GM21723 (cell line): ENCODE results near the gene TFPI2.

Source experiments
- ATAC-seq: cut with Tn5 transposase; IDR thresholded peaks from one replicate; pipeline ENCODE4 v1.9.1; 2021; ENCODE audit warnings: mild to moderate bottlenecking, moderate library complexity; ENCODE audit not compliant: unreplicated experiment

Gene TFPI2

DNA sequence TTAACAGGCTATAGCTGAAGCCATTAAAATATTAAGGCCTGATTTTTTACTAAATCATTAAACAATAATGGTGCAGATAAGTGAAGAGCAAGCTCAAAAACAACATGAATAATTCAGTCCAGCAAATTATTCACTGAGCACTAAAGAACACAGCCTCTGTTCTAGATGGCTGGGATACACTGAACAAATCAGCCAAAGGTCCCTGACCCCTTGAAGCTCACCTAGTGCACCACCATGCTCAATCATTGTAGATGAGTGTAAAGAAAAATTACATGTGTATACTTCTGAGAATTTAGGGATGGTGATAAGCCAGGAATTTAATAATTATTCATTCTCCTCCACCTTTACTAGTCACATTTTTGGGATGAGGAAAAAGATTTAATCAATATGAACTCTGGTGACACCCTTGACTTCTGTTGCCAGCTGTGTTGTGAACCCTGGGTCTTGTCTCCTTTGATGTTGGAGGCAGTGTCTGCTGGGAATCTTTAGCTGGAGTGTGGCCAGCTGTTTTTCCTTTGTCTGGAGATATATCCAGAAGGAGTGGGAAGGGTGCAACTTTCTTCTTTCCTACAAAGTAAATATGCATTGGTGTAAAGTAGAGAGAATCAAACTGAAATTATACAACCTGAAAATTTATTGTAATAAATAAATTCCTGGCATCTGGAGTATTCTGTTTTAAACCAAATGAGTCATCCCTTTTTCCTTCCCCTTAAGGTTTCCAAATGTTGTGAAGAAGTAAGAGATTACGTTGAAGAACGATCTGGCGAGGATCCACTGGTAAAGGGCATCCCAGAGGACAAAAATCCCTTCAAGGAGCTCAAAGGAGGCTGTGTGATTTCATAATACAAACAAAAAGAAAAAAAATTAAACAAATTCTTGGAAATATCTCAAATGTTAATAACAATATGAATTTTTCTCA is 19.8 kb upstream of the TFPI2 start:
- ATAC-seq, result no peak

DNA sequence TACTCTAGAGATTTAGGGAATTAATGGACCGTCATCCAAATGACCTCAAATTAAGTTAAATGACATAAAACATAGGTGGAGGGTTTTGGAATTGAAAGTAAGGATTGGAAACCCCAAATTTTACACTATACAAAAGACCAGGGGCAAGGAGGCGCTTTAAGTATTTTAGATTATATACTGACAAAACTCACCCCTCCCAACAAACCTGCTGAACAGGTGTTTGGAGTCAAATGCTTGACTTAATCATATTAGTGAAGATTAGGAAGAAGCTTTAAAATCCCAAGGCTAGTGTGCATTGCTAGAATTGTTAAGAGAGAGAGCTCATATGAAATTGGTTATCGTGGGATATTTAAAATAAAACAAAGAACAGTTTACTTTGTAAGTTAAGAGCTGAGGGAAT is 15.7 kb upstream of the TFPI2 start, which contains the start of gene GNGT1:
Gene GNGT1 (plus strand): TSS at position 301 of the 400 bp plus-strand sequence. CDS start 180 bp downstream, outside the sequence.
- ATAC-seq, result no peak

DNA sequence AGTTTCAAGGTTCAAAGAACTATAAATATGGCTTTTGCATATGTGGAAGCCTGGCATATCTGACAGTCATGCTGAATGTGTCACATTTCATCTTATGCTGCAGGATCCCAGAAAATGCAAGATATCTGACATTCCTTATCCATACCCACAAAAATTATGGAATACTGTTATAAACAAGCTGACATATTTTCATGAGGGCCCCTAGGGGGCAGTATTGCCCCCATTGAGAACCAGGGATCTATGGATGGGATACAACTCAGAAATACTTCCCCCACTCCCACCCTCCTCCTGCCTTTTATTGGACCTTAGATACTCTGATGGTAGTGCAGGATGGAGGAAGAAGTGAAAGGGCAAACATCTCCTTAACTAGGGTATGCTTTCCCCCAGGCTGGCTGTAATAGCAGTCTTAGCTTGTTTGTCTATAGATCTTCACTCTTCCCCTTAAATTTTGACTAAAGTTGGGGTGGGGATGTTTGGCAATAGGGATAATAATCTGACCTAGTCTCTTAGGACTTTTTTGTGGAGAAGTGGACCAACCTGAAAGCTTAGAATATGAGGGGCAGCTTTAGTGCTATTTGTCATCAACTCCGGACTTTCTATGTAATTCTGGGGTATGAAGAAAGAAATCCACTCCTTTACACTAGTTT is 12.3 kb upstream of the TFPI2 start:
- no peak for ATAC-seq

DNA sequence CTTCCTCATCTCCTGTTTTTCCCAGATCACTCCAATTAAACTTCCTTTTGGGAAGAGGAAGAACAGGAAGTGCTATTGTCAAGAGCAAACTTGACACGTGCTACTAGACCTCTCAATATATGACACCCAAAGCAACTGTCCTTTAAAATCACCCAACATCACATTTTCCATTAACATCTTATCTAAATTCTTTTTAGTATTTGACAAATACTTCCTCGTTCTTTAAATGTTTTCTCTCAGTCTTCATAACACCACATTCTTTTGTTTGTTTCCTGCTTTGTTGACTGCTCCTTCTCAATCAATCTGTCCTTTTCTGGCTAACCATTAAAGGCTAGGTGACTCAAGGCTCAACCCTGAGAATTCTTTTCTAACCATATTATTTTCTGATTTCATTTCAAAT is 7.1 kb upstream of the TFPI2 start:
- no peak for ATAC-seq

DNA sequence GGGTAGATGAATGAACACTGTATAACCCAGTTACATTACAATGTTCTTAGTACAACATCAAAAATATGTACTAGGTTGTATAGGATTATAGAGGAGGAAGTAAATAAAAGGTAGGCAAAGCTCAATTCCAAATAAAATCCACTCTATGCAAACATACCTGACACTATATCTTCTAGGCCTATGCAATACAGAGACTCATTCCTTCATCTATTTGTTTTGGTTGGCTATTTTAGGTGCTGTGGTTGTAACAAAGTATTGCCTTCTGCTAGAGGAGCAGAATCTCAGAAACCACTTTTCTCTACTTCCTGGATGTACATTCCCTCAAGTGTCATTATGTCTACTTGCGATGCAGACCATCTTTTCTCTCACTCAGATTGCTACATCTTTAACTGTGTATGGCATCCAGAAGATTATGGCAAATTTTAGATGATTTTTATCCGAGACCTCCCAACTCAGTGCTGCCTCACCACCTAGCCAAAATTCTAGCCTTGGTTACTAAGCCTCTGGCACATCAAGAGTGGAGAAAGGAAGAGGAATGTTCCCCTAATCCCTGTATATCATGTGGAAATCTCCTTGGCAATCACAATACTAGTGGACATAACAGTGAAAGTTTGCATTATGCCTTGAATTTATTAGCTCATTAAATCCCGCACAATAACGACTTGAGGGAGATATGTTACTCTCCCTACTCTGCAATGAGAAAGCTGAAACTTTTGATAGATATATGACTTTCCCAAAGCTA is 5.5 kb upstream of the TFPI2 start:
- ATAC-seq, result no peak

DNA sequence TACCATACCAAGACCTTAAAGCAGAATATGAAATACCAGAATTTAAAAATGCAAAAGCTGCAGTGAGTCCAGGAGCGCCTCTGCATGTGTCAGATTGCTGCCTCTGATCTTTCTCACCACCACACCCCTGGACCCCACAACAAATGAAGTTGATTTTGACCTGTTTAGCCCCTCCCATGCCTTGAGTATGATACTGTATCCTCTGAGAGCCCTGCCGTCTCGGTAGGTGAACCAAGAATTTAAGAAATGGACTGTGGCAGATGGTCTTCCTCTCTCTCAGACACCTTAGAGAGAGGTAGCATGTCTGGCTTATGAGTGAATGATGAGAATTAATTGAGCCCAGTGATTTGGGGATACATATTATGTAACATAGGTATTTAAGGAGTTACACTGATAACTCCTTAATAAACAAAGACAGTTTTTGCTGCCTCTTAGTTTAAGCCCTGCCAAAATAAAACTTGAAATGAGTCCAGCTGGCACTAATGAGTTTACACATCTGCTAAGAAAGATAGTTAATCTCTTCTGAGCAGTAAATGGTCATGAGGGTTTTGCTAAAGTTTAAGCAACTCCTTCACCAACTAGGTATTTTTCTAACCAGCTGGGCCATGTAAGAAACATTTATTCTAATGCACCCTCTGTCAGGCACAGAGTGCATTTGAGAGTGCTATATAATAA is 4.5 kb upstream of the TFPI2 start:
- ATAC-seq, result no peak

DNA sequence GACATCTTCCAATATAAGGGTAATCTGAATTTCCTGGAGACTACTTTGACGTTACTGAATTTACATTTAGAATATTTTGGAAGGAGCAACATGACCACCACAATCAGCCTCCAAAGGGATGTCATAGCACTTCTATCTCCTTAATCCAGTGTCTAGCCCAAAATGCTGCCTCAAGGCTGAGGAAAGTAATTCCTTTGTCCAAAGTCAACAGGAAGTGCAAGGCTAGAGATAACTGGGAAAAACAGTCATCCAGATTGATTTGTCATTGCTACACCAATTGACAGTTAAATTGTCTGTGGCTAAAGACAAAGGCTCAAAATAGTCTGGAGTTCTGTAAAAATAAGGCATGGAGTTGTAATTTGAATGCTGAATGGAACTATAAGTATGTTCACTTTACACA is 3.9 kb upstream of the TFPI2 start:
- no peak for ATAC-seq

DNA sequence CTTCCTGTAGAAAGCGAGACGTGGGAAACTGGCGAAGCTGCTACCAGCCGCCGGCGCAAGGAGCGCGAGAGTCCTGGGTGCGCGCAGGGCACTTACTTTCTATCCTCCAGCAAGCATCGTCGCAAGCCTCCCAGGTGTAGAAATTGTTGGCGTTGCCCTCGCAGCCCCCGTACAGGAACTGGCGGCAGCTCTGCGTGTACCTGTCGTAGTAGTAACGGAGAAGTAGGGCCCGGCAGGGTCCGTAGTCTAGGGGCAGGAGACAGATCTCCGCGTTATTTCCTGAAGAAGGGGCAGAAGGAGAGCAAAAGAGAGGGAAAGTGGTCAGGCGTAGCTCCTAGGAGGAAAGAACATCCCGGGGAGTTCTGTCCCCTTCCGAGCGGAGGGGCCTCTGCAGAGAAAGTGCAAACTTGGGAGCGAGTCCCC is 501 bp downstream of the TFPI2 start:
- ATAC-seq, result peak; percentile 64

DNA sequence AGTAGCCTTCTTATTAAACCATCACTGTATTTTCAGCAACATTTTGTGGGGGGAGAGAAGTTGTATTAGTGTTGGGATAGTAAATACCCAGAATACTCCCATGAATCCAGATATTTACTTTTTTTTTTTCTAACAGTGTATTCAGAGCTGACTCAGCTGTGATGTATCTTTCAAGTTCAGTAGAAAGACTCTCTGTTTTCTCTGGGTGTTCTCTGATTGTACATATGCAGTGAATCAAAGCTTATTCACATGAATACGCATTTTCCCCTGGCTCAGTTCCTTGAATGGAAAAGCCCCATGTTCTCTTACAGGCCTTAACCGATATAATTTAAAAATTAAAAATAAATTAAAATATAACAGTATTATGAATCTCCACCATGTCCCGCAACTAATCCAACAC is 1.3 kb downstream of the TFPI2 start:
- ATAC-seq, result no peak

DNA sequence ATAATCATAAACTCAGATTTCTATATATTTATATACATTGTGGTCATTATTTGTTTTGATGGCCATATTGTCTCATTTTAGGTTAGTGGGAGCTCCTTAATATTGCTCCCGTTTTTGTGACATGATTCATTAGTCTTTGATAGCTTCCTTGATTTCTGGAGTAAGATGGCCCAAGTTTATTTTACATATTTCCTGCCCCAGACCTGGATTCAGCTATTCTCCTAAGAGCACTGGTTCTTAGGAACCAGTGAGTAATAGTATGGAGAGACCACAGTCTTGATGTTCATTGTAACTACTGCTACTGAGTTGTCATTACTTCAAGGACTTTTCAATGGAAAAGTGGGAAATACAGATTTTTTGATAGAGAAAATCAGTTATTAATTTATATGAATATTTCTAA is 6.0 kb downstream of the TFPI2 start:
- ATAC-seq, result no peak

DNA sequence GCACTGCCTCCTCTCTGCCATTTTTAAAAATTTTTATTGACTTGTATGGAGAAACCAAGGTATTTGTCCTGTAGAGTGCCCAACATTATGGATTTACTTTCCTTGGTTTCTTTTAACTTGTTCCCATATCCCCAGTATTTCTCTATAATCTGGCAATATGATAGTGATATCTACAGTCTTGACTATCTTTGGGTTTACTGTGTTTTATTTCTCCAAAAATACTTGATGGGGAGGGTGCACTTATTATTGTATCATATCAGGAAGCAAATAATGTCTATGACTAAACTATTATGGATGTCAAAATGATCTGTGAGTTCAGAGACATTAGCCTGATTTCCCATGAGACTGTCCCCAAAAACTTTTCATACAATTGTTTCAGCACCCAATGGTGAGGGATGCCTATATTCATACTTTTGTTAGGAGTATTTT is 6.6 kb downstream of the TFPI2 start:
- ATAC-seq, result no peak

DNA sequence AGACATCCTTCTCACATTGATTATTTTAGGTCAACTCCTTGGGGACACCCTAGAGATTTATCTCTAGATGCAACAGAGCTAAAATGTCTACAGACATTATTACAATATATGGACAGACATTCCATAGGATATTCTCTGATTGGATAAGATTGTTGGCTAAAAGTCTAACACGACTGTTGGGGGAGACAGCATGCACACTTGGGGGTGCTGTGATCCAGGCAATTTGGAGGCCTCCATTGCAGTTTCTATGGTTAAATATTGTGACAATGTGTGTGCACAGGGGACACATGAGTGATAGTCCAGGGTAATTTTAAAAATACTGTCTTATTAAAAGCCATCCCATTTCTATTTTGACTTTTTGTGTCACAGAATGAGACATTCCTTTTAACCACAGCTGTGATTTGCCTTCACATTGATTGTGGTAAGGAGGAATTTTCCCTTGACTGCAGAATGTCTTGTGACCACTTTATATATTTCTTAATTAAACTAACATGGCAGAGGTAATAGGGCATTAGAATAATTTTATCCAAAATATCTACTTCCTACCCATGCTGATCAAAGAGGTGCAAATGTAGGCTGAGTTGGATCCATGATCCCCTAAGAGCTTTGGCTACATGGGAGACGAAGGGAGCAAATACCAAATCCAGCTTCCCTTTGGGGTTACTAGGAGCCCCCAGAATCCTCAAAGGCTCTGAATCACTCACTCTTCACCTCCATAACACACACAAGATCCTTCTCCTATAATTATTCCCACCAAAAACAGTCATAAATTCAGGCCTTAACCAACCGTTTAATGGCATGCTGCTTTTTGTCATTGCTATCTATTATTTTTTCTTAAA is 7.3 kb downstream of the TFPI2 start:
- no peak for ATAC-seq

DNA sequence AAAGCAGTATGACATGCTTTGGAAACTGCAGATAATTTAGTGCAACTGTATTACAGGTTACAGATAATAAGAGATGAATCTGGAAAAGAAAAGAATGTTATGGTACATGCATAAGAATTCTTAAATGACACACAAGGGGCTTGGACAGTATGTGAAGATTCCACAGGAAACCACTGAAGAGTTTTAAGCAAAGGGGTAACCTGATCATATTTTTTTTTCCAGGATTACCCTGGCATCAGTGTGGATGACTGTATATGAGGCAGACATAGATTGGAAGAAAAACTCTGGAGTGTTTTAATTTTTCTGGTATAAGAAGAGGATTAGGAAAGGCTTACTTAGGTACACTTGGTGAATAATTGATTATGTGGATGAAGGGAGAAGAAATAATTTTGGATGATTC is 8.1 kb downstream of the TFPI2 start:
- no peak for ATAC-seq

DNA sequence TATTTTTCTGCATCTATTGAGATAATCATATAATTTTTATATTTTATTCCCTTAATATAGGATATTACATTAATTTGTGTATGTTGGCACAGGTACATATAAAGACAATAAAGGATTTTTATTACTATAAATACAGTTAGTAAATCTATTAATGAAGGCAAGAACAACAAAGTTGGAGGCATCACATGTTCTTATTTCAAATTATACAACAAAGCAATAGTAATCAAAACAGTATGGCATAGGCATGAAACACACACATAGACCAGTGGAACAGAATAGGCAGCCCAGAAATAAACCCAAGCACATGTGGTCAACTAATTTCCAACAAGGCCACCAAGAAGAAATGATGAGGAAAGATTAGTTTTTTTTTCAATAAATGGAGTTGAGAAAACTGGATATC is 11.2 kb downstream of the TFPI2 start:
- no peak for ATAC-seq

DNA sequence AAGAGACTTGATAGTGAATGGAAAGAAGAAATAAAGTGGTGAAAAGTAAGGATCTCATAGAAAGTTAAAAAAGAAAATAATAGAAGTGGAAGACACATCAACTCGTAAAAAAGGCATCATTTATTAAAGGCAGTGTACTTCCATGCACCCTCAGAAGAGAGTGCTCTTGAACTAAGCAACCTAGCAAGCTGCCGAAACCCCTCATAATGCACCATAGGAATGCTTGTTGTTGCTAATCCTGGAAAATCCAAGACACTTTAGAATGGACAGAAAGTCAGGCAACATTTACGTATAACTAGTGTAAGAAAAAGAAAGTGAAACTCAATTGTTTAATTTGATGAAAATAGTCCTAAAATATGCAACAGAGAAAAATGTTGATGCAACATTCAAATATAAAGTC is 12.8 kb downstream of the TFPI2 start:
- no peak for ATAC-seq

DNA sequence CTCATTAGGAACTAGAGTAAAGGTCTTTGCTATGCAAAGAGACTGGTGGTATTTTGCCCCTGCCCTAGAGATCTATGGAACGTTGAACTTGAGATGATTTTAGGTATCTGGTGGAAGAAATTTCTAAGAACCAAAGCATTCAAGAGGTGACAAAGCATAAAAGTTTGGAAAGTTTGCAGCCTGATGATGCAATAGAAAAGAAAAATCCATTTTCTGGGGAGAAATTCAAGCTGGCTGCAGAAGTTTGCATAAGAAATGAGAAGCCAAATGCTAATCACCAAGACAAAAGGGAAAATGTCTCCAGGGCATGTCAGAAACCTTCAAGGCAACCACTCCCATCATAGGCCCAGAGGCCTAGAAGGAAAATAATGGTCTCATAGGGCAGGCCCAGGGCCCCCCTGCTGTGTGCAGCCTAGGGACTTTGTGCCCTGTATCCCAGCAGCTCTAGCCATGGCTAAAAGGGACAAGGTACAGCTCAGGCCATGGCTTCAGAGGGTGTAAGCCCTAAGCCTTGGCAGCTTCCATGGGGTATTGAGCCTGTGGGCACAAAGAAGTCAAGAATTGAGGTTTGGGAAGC is 16.5 kb downstream of the TFPI2 start:
- no peak for ATAC-seq

DNA sequence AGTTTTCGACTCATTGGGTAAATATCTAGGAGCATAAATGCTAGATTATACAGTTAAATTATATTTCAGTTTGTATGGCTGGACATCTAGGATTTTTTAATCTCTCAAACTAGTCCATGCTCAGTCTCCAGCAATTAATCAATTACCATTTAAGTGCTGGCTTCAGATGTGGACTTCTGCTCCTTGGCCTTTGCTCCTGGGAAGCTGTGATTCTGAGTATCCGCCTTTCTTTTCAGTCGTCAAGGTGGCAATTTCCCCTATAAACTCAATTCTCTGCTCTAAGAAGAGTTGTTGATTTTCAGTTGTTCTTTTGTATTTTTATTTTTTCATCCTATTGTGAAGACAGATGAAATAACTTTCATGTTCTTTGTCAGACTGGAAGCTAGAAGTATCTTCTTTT is 23.7 kb downstream of the TFPI2 start:
- ATAC-seq, result no peak

DNA sequence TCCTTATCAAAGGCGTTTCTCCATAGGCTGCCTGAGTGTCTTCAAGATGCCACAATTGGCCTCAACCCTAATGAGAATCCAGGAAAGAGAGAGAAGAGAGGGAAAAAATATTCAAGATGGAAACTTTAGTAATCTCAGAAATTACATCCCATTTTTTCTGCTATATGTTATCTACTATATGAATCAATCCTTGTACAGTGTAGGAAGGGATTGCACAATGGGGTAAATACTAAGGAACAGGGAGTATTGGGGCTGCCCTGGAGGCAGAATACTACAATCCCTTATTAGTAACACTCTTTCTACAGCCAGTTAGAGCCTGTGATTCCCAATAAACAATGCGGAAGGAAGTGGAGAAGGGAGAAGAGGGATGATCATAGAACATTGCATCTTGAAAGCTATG is 27.9 kb downstream of the TFPI2 start:
- no peak for ATAC-seq

DNA sequence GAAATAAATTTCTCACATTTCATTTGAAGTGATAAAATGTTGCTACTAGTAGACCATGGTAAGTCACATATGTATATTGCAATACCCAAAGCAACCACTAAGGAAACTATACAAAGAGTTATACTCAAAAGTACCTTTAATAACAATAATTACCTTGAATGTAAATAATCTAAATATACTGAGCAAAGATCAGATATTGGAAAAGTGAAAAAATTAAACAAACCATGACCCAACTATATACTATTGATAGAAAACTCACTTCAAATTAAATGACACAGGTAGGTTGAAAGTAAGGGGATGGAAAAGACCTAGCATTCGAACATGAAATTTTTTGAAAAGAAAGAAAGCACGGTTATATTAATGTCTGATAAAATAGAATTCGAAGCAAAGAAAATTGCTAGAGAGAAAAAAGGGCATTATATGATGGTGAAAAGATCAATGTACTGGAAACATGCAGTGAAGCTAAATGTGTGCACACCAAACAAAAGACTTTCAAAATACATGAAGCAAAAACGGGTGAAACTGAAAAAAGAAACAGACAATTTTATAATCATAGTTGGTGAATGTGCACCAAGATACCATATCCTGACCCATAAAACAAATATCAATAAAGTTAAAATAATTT is 29.1 kb downstream of the TFPI2 start:
- no peak for ATAC-seq
